Measurements from ENCODE around the gene MGA.

Gene MGA

DNA sequence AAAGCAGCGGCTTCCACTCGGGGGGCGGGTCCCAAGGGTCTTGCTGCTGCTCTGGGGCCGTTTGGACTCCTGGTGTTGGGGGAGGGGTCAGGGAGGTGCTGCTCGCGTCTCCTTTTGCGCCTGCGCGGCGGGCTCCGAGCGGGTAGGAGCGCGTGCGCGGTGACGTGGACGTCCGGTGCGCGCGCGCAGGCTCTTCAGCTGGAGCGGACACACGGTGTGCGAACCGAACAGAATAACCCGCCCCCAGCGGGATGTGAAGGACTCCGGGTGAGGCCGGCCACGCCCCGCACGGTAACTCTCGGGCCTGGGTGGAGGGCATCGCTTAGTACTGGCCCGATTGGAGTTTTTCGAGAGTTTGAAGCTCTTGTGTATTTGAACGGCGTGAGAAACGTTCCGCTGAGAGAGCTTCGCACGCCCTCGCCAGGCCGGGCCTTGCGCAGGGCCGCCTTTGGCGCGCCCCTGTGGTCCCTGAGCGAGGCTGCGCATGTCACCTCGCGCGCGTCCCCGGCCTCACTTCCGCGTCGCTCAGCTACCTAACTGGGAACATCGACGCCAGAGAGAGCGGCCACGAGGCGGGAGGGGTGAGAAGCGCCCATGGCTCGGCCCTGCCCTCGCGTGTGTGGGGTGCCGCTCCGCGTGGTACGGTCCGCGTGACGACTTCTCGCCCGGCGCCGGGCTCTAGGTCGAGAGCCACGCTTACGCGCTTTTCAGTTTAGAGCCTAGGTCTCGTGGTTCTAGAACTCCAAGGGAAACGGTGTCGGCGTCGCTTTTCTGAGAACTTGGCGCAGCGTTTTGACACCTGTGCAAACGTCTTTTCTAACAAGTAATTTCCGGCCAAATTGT, at the start of gene MGA:
TSS of gene MGA (plus strand) at position 171 of the 843 bp plus-strand sequence.
- peak; percentile 88 to 95 (median 94) for DNase-seq

DNA sequence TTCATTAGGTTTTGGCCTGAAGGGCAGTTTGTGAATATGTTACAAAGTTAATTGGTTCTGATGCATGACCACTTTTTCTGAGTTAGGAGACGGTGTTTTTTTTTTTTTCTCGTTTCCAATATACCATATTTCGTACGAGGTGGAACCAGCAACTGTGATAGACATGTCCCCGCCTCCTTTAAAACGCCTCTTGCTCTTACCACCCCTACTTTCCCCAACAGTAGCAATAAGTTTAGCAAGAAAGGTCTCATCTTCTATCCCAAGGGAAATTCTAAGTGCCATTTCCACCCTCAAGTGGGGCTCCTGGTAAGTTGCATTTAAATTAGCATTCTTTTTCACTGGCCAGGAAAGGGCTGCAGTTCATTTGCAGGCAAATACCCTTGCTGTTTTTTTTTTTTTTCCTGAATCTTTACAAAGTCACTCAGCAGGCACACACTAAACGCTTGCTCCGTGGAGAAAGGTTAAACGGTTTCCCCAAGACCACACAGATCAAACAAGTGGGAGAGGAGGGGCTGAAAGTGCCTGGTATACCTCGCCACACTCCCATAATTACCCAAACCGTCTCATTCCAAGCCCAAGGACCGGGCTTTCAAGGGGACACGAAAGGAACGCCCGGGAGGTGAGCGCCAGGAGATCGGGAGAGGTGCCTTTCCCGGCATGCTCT, 39.5 kb upstream of the MGA start:
- DNase-seq = peak in 2 of 3 experiments; percentile 29 to 56

DNA sequence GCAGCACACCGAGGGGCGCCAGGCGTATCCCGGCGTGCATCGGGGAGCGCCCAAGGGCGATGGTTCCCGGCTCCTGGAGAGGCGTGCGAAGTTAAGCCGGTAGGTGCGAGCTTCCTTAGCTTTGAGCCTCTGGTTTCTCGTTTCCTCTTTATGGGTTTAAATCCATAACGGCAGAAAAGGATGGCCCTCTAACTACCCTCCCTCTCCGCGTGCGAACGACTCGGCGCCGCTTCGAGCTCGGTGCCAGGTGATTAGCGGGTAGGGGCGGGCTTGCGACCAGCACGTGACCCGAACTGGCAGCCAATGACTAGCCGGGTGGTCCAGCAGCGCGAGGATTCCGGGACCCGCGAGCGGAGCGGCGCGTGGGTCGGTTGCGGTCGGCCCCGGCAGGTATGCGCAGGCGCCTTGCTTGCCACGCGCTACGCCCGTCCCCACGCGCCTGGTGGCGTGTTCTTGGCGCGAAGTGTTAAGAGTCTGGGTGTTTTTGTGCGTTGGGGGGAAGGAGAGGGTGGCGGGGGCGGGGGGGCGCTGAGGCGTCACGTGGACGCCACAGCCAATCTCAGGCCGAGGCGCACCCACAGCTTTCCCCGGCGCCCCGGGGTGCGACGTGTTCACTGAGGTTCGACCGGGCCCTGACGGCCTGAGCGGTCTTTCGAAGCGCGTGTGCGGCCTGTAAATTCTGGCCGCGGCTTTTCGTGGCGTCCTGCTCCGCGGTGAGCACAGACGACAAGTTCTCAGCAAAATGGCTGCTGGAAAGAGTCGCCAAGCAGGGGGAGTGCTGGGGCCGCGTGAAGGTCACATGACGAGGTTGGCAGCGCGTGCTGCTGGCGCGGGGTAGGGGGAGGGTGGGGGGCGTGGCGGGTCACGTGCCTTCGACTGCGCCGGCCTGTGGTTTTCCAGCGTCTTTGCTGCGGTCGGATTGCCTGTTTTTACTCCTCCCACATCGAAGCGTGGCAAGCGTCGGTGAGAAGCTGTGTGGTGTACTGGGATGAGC, 38.7 kb upstream of the MGA start:
- DNase-seq = peak; percentile 75 to 93 (median 92)

DNA sequence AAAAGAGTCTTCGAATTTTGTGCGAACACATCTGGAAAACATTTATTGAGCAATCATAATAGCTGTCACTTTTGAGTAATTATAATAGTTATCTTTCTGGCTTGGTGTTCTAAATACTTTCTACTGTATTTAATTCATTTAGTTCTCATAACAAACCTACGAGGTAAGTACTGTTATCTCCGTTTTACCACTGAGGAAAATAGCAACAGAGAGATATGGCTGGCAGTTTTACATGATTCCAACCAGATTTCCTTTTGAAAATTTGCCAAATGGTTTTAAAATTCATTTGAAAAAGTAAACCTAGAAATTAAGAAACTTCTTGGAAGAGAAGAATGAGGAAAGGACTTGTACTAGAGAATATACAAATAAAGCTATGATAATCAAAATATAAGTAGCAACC, 37.3 kb upstream of the MGA start:
- no peak for DNase-seq

DNA sequence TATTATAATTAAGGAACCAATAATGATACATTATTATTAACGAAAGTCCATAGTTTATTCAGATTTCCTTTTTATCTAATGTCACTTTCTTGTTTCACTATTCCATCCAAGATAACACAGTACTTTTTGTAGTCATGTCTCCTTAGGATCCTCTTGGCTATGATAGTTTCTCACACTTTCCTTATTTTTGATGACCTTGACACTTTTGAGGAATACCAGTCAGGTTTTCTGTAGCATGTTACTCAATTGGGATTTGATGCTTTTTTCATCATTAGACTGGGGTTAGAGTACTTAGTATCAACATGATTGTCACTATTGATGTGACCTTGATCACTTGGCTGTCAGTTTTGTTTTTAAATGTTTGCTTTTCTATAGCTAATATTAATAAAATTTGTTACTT, 33.0 kb upstream of the MGA start:
- DNase-seq = no peak

DNA sequence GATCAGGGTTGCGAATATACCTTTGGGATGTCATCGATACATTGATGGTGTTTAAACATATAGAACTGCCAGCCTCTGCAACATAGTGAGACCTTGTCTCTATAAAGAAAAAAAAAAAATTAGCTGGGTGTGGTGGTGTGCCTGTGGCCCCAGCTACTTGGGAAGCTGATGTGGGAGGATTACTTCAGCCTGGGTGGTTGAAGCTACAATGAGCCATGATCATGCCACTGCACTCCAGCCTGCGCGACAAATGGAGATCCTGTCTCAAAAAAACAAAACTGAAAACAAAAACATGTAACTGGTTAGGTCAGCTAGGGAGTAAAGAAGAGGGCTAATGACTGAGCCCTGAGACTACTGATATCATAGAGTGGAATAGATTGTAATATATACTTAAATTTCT, 30.7 kb upstream of the MGA start:
- DNase-seq = no peak

DNA sequence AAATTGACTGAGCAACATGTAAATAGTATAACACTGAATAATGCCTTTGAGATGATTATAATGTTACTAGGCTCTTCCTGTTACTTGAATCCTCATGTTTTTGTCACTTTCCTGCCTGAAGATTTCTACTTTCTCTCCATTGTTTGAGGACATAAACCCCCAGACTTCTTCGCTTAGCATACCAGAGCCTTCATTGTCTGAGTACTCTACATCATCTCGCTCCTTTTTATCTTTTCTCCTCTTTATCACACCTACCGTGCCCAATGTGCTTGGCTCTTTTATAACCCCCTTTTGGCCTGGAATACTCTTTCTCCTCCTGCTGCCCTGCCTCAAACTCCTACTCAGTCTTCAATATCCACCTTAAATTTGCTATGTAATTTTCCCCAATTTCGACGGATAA, 30.3 kb upstream of the MGA start:
- no peak for DNase-seq

DNA sequence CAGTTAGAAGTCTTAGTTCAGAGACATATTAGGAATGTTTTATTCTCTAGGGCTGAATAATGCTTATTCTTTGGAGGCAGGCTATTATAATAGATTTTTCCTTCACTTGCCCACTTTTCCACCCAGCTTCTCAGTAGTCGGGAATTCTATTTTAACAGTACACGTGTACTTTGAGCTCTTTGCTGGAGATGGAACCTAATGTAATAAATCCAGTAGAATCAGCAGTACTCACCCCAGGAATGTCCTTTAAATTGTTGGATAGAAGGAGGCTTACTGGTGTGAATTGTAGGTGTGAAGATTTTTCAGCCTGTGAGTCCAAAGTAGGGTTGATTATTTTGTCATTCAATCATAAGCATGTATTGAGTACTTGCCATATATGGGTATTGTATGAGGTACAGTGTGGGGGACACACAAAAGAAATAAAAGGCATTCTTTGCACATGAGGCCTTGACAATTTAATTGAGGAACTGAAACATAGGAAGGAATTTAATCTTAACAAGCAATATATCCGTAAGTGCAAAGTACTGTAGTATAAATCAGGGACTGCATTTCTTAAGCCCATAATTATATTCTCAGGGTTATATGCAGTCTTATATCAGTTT, 29.5 kb upstream of the MGA start:
- no peak for DNase-seq

DNA sequence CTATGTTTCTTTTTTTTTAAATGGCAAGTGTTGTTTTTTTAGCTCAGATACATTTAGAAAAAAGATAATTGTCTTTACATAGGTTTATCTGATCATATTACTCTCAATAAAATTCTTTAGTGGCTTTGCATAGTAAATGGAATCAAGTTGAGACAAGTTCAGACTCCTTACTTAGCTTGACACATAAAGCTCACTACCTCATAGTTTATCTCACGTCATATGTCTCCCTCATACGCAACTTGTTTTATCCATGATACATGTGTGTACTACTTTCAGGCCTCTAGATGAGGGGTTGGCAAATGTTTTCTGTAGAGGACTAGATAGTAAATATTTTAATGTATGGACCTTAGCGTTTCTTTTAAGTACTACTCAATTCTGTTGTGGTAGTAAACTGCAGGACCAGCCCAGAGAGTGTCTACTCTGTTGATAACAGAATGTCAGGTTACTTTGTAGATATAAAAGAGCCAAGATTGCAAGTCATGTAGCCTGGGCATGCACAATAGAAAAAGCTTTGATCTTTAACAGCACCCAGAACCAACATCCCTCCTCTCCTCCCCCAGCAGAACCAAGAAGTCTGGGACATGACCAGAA, 28.2 kb upstream of the MGA start:
- no peak for DNase-seq

DNA sequence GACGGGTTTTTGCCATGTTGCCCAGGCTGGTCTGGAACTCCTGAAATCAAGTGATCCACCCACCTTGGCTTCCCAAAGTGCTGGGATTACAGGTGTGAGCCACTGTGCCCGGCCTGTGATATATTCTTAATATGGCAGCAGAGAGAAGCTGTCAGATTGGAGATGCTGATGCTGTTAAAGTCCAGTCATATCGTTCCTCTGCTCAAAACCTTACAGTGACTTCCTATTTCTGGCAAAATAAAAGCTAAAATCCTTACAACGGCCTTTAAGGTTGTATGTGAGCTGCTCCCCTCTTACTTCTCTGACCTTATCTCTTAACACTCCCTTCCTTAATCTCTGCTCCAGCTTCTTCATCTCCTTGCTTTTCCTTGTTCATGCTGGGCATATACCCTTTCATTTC, 26.6 kb upstream of the MGA start:
- DNase-seq = no peak

DNA sequence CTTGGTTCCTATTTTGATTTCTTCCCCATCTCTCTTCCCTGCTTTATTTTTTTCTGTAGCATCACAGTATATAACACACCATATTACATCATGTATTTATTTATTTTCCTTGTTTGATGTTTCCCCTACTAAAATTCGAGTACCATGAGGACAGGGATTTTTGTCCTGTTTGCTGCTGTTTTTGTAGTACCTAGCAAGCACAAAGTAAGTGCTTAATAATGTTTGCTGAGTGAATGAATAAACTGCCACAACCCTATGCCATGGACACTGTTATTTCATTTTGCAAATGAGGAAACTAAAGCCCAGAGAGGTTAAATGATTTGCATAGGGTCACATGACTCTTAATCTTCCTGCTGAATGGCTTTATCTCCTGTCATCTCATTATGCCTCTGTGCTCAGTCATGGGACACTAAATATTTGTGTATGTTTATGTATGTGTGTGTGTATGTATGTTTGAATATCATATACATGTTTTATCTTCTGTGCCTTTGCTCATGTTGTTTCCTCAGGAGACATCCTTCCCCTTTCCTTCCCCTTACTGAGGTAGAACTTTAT, 26.1 kb upstream of the MGA start:
- DNase-seq = no peak

DNA sequence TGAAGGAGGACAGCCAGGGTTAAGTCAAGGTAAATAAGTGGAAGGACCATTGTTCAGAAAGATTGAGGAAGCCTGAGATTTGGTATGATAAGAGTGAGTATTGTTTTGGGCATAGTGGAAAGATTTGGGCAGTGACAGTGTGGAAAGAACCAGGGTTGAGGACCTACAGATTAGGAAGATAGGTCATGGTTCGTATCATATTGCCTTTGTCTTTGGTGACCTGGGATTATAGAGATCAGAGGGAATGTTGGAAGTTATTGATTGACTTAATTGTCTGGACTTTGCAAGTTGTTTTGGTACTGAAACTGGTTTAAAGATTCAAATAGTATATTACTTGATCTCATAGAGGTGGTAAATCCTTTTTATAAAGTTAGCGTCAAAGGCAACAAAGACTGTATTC, 23.1 kb upstream of the MGA start:
- DNase-seq = no peak

DNA sequence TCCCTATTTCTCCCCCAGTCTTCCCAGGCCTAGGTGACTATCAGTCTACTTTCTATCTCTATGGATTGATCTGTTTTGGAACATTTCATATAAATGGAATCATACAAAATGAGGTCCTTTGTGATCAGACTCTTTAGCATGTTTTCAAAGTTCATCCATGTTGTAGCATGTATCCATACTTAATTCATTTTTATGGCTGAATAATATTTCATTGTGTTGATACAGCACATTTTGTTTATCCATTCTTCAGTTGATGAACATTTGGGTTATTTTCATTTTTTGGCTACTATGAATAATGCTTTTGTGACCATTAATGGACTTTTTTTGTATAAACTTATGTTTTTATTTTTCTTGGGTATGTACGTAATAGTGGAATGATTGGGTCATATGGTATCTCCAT, 19.2 kb upstream of the MGA start:
- no peak for DNase-seq

DNA sequence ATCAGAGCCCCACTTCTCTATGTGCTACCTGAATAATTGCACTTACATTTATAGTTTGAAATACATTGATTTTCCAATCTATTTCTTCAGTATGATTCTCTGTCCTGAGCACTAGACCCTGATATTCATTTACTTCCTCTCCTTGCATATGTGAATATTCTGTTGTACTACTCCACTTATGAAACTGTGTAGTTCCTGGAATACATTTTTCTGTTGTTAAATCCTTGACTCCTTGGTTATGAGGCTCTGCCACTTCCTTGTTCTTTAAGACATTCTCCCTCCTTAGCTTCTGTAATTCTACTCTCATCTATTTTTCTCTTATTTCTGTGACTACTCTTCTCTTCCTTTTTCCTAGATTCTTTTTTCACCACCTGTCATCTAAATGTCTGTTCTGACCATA, 12.9 kb upstream of the MGA start:
- no peak for DNase-seq

DNA sequence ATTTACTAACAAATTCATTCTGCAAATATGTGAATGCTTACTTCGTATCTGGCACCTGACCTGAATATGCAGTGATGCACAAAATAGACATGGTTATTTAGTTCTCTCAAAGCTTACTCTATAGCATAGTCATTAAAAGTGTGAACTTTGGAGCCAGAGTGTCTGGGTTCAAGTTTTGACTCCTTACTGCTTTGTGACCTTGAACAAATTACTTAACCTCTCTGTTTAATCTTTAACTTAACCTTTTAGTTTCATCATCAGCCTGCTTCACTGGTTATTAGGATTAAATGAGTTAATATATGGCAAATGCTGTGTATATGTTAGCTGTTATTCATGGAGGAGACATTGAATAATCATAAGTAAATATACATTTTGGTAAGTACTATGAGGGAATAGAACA, 12.1 kb upstream of the MGA start:
- no peak for DNase-seq

DNA sequence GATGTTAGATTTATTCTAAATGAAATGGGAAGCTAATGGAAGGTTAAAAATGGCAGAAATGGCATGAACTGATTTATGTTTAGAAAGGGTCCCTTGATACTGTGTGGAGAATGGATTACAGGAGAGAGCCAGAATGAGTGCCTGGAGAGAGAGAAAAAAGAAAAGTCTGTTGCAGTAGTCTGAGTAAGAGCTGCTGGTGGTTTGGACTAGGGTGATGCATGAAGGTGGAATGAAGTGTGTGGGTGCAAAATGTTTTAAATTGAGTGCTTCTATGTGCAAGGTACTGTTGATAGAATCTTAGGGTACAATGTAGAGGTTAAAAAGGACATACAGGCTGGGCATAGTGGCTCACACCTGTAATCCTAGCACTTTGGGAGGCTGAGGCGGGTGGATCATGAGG, 11.4 kb upstream of the MGA start:
- DNase-seq = no peak

DNA sequence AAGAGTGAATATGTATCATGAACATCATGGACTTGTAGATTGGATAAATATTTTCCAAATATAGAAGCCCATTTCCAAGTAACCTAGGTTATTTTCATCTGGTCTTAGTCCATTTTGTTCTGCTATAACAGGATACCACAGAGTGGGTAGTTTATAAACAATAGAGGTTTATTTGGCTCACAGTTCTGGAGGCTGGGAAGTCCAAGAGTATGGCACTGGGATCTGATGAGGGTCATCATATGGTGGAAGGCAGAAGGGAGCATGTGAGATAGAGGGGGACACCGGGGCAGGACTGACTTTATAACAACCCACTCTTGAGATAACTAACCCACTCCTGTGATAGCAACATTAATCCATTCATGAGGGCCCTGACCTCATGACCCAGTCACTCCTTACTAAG, 9.4 kb upstream of the MGA start:
- no peak for DNase-seq

DNA sequence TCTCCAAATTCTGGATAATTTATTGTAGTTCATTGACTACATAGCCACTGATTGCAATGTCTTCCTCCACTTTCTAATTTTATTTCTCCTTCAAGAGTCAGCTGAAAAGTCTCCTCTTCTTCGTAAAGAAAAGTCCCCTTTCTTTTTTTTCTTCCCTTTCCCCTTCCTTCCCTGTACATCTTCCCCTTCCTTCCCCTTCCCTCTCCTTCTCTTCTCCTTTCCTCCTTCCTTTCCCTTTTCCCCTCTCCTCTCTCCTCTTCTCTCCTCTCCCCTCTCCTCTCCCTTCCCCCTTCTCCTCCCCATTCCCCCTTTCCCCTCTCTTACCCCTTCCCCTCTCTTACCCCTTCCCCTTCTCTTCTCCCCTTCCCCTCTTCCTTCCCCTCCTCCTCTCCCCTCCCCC, 8.8 kb upstream of the MGA start:
- DNase-seq = no peak

DNA sequence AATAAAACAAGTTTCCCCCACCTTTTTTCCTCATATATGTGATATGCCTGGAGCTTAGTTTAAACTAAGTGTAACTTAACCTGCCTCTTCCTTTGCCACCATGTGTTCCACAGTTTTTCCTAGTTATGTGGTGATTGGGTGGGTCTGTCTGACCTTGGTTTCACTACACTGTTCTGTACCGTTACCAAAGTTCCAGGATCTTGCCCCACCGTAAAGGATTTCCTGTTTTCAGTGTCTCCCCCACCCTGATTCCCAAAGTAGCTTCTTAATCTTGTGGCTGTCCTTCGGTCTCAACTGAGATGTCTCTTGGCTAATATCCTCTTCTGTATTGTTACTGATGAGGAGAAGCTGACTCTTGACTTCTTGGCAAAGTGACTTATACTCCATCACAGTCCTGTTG, 6.4 kb upstream of the MGA start:
- DNase-seq = no peak

DNA sequence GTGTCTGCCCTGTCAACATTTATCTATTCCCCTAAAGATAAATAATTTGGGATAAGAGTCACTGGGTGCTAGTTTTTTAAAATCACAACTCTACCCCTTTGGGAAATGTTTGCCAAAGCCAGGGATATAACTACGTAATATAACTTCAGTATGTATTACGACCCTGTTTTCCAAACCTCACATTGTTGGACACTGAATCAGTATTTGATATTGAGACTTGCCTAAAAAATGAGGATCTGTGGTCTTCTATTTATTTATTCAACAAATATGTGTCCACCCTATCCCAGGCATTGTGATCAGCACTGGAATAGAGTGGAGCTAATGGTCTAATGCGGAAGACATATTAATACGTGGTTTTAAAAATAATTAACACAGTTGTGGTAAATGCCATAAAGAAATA, 4.5 kb upstream of the MGA start:
- DNase-seq = no peak

DNA sequence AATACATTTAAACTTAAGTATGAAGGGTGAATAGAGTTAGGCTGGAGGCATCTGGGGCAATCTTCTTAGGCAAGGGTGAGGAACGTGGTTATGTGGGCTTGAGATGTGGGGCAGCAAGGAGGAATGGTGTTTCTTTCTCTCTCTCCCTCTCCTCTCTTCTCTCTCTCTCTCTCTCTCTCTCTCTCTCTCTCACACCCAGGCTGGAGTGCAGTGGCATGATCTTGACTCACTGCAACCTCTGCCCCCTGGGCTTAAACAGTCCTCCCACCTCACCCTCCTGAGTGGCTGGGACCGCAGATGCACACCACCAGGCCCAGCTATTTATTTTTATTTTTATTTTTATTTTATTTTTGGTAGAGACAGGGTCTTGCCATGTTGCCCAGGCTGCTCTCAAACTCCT, 4.0 kb upstream of the MGA start:
- no peak for DNase-seq

DNA sequence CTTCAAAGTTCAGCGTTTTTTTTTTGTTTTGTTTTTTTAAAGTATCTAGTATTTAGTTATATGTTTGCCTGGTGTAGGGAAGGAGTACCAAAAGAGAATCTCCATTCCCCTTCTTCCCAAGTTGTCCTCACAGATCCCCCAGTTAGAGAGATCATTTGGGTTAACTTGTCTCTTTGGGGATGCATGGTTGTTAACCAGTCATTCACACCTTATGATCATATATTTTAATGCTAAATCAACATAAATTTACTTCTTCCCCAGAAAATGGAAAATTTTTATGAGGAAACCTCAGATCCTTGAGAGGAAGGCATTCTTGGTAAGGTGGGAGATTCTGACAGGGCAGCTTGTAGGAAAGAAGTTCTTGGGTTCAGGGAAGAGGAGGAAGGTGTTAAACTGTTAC, 1.5 kb upstream of the MGA start:
- DNase-seq = no peak

Measured in NCI-H1417 (cell line).